MM.1S (cell line): Measurements from ENCODE around the gene ABCA2.

Experiments used
- DNase-seq: peaks from one replicate; pipeline ENCODE4 v3.0.0-alpha.2; 2015
- H2AFZ ChIP-seq: fragments of 300-600 bp; sonication (generic); 2 replicates; pipeline ENCODE4 v1.6.0; 2016; ENCODE audit warnings: antibody characterized with exemption, low read length
- H3F3A ChIP-seq: fragments of 300-600 bp; sonication (generic); 2 replicates; pipeline ENCODE4 v1.6.1; 2016; ENCODE audit warnings: mild to moderate bottlenecking, antibody characterized with exemption, low read length, moderate library complexity, mixed read lengths; ENCODE audit not compliant: insufficient read depth
- H3K27ac ChIP-seq: fragments of 300-600 bp; sonication (generic); 2 replicates; pipeline ENCODE4 v1.5.1; 2016; ENCODE audit warnings: mild to moderate bottlenecking, low read length
- H3K27me3 ChIP-seq: fragments of 300-600 bp; sonication (generic); replicated peaks from 2 replicates; pipeline ENCODE4 v1.6.0; 2016; ENCODE audit warnings: low read length; ENCODE audit not compliant: insufficient read depth
- H3K36me3 ChIP-seq: fragments of 300-600 bp; sonication (generic); replicated peaks from 2 replicates; pipeline ENCODE4 v1.6.1; 2016; ENCODE audit warnings: mild to moderate bottlenecking, low read length, mixed read lengths; ENCODE audit not compliant: insufficient read depth
- H3K4me1 ChIP-seq: fragments of 300-600 bp; sonication (generic); 2 replicates; pipeline ENCODE4 v1.6.1; 2016; ENCODE audit warnings: low read length, mixed read lengths
- H3K4me2 ChIP-seq: fragments of 300-600 bp; sonication (generic); 2 replicates; pipeline ENCODE4 v1.6.0; 2016; ENCODE audit warnings: low read depth, low read length
- H3K4me3 ChIP-seq: fragments of 300-600 bp; sonication (generic); 2 replicates; pipeline ENCODE4 v1.5.1; 2016; ENCODE audit warnings: low read length, mixed read lengths
- H3K79me2 ChIP-seq: fragments of 300-600 bp; sonication (generic); 2 replicates; pipeline ENCODE4 v1.6.1; 2016; ENCODE audit warnings: mixed run types, low read length, mixed read lengths
- H3K9ac ChIP-seq: fragments of 300-600 bp; sonication (generic); 2 replicates; pipeline ENCODE4 v1.6.1; 2016; ENCODE audit warnings: low read length, mixed read lengths
- H3K9me2 ChIP-seq: fragments of 300-600 bp; sonication (generic); replicated peaks from 2 replicates; pipeline ENCODE4 v1.6.1; 2016; ENCODE audit warnings: mild to moderate bottlenecking, low read length, mixed read lengths; ENCODE audit not compliant: insufficient read depth
- H3K9me3 ChIP-seq: fragments of 300-600 bp; sonication (generic); replicated peaks from 2 replicates; pipeline ENCODE4 v1.6.1; 2016; ENCODE audit warnings: mild to moderate bottlenecking, low read length, mixed read lengths; ENCODE audit not compliant: insufficient read depth
- H4K20me1 ChIP-seq: fragments of 300-600 bp; sonication (generic); 2 replicates; pipeline ENCODE4 v1.6.1; 2016; ENCODE audit warnings: mild to moderate bottlenecking, low read length, moderate library complexity, mixed read lengths; ENCODE audit not compliant: insufficient read depth
- EZH2 ChIP-seq: fragments of 300-600 bp; sonication (generic); optimal IDR thresholded peaks from 2 replicates; pipeline ENCODE3; 2017; ENCODE audit warnings: low read depth, mild to moderate bottlenecking, antibody characterized with exemption, low read length, mixed read lengths
- EZH2phosphoT487 ChIP-seq: fragments of 300-600 bp; sonication (generic); IDR thresholded peaks from 2 replicates; pipeline ENCODE4 v1.6.1; 2018; ENCODE audit warnings: antibody characterized with exemption, low read length
- TF ChIP-seq, protein P1 (sequence below): fragments of 300-600 bp; sonication (generic); IDR thresholded peaks from 2 replicates; pipeline ENCODE4 v1.5.1; 2016; ENCODE audit warnings: antibody characterized with exemption, low read length, mixed read lengths

The ABCA2 gene

DNA sequence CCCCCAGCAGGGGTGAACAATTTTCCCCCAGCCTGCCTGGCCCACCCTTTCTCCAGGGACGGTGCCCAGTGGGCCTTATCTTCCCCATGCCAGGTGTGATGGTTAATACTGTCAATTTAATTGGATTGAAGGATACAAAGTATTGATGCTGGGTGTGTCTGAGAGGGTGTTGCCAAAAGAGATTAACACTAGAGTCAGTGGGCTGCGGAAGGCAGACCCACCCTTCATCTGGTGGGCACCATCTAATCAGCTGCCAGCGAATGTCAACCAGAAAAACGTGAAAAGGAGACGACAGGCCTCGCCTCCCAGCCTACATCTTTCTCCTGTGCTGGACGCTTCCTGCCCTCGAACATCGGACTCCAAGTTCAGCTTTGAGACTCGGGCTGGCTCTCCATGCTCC lies 9.4 kb upstream of the ABCA2 start:
- no peaks in the 10 kb centered on the region for H4K20me1 ChIP-seq
- no peak overlapping the region for H3K4me2 ChIP-seq
- DNase-seq: no peak

DNA sequence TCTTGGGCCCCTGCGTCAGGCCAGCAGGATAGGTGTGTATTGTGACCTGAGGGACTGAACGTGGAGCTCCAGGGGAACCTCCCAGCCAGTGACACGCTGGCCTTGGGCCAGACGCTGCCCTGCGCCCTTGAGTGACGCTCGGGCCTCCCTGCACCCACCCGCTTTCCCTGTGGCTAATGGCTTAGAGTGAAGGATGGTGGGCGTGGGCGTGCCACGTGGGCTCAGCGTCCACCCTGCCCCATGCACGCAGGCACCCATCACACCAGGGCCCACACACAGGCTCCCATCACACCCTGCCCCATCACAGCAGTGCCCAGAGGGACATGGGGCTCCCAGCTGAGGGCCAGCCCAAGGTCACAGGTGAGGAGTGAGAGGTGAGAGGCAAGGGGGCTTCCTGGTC lies 9.0 kb upstream of the ABCA2 start:
- no peaks in the 10 kb centered on the region for H3K79me2 ChIP-seq
- H3K9me3 ChIP-seq: no peaks in the 10 kb centered on the region
- no peaks in the 10 kb centered on the region for H3K4me1 ChIP-seq
- TF ChIP-seq EZH2: no peak
- no peak for TF ChIP-seq EZH2phosphoT487
- TF ChIP-seq, protein P1, sequence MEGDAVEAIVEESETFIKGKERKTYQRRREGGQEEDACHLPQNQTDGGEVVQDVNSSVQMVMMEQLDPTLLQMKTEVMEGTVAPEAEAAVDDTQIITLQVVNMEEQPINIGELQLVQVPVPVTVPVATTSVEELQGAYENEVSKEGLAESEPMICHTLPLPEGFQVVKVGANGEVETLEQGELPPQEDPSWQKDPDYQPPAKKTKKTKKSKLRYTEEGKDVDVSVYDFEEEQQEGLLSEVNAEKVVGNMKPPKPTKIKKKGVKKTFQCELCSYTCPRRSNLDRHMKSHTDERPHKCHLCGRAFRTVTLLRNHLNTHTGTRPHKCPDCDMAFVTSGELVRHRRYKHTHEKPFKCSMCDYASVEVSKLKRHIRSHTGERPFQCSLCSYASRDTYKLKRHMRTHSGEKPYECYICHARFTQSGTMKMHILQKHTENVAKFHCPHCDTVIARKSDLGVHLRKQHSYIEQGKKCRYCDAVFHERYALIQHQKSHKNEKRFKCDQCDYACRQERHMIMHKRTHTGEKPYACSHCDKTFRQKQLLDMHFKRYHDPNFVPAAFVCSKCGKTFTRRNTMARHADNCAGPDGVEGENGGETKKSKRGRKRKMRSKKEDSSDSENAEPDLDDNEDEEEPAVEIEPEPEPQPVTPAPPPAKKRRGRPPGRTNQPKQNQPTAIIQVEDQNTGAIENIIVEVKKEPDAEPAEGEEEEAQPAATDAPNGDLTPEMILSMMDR: no peak
- DNase-seq: no peak
- H4K20me1 ChIP-seq: no peaks in the 10 kb centered on the region
- H2AFZ ChIP-seq: no peak overlapping the region
- no peaks in the 10 kb centered on the region for H3K36me3 ChIP-seq
- no peak overlapping the region for H3K9ac ChIP-seq
- H3K27ac ChIP-seq: no peak overlapping the region
- H3F3A ChIP-seq: no peaks in the 10 kb centered on the region; the same call in 1 of the 2 replicates
- no peak overlapping the region for H3K4me3 ChIP-seq
- H3K9me2 ChIP-seq: no peaks in the 10 kb centered on the region
- H3K27me3 ChIP-seq: peaks cover 78% of the 10 kb centered on the region
- no peak overlapping the region for H3K4me2 ChIP-seq

More for the DNA sequence above, 9.4 kb upstream of the ABCA2 start:
- Histone ChIP-seq H3K27ac (no peak overlapping the region), H3K27me3 (peaks cover 75% of the 10 kb centered on the region), H2AFZ (no peak overlapping the region), H3K9me3 (no peaks in the 10 kb centered on the region), H3F3A (no peaks in the 10 kb centered on the region; the same call in 1 of the 2 replicates), H3K79me2 (no peaks in the 10 kb centered on the region), H3K4me1 (no peaks in the 10 kb centered on the region), H3K4me3 (no peak overlapping the region), H3K36me3 (no peaks in the 10 kb centered on the region), H3K9ac (no peak overlapping the region), H3K9me2 (no peaks in the 10 kb centered on the region)
- TF ChIP-seq EZH2: no peak
- TF ChIP-seq, protein P1: no peak
- no peak for TF ChIP-seq EZH2phosphoT487

DNA sequence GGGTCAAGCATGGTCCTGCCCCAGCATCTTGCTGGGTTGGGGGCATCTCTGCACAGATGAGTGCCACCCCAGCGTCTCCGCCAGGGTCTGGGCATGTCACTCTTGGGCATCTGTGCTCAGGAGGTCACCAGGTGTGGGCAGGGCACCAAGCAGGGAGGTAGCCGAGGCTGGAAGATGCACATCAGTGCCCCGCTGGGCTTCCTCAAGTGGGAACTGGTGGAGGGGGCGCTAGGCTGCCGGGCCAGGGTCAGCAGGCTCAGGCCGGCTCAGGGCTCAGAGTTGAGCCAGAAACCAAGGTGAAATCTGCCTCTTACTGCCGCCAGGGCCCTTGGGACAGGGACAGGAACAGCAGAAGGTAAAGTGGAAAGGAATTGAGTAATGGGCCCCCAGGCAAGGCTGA lies 7.9 kb upstream of the ABCA2 start:
- Histone ChIP-seq H3K27ac (no peak overlapping the region), H3K4me1 (no peaks in the 10 kb centered on the region), H3K36me3 (no peaks in the 10 kb centered on the region), H3K4me2 (no peak overlapping the region), H3K9ac (no peak overlapping the region), H3F3A (no peaks in the 10 kb centered on the region; the same call in 1 of the 2 replicates), H3K27me3 (peaks cover 78% of the 10 kb centered on the region), H3K9me3 (no peaks in the 10 kb centered on the region), H2AFZ (no peak overlapping the region), H3K4me3 (no peak overlapping the region), H3K9me2 (no peaks in the 10 kb centered on the region), H3K79me2 (no peaks in the 10 kb centered on the region), H4K20me1 (no peaks in the 10 kb centered on the region)
- no peak for TF ChIP-seq EZH2phosphoT487
- no peak for TF ChIP-seq EZH2
- TF ChIP-seq, protein P1: no peak
- no peak for DNase-seq
